ENCODE results near the gene RXFP1.
A peak's percentile ranks its signal among the peaks of the same experiment; 100 is the strongest.

GRCh38 chr4:158671915-158672806 lies 150.5 kb downstream of the RXFP1 start, which contains the start of gene ETFDH:
- TF ChIP-seq, protein P1, sequence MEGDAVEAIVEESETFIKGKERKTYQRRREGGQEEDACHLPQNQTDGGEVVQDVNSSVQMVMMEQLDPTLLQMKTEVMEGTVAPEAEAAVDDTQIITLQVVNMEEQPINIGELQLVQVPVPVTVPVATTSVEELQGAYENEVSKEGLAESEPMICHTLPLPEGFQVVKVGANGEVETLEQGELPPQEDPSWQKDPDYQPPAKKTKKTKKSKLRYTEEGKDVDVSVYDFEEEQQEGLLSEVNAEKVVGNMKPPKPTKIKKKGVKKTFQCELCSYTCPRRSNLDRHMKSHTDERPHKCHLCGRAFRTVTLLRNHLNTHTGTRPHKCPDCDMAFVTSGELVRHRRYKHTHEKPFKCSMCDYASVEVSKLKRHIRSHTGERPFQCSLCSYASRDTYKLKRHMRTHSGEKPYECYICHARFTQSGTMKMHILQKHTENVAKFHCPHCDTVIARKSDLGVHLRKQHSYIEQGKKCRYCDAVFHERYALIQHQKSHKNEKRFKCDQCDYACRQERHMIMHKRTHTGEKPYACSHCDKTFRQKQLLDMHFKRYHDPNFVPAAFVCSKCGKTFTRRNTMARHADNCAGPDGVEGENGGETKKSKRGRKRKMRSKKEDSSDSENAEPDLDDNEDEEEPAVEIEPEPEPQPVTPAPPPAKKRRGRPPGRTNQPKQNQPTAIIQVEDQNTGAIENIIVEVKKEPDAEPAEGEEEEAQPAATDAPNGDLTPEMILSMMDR (IDR thresholded peaks at IDR 0.05; ENCODE audit: low read depth, low read length): peak; percentile 35
- TF ChIP-seq POLR2A (IDR thresholded peaks at IDR 0.05; ENCODE audit: extremely low read depth, insufficient read length): peak; percentile 29
- TF ChIP-seq, protein P2, sequence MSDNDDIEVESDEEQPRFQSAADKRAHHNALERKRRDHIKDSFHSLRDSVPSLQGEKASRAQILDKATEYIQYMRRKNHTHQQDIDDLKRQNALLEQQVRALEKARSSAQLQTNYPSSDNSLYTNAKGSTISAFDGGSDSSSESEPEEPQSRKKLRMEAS (IDR thresholded peaks at IDR 0.05; ENCODE audit: low read depth, low read length): peak; percentile 47
- peak; percentile 76 for TF ChIP-seq MYC (IDR thresholded peaks at IDR 0.05; ENCODE audit: low read depth, low read length)

All from NB4 (cell line).